Spinal cord (tissue), 10 donors: ENCODE results near the gene RPL32. TPM values are rescaled to one million over a fixed set of nuclear protein-coding genes. Genes with fewer than 3 reads are reported as not detected.
"Not testable (repeated sequence)": the region's sequence is repeated elsewhere in the genome, so short reads cannot be mapped to it uniquely, and the experiment has no call there.

Experiments used
- DNase-seq, 6 donors: peaks; one replicate each; pipeline versions ENCODE4 v3.0.0 to v3.0.0-alpha.2; 2013 to 2015; ENCODE audit warnings: low spot score in 6 of 6, low read depth in 4 of 6
- H3K27ac ChIP-seq: one replicate; pipeline ENCODE4 v1.5.1; 2013; ENCODE audit warnings: low read depth, low read length, control low read depth
- H3K27me3 ChIP-seq: one replicate; pipeline ENCODE4 v1.6.1; 2013; ENCODE audit warnings: low read length; ENCODE audit not compliant: control insufficient read depth, insufficient read depth
- H3K36me3 ChIP-seq: one replicate; pipeline ENCODE4 v1.6.1; 2013; ENCODE audit warnings: low read length; ENCODE audit not compliant: control insufficient read depth, insufficient read depth
- H3K4me1 ChIP-seq: one replicate; pipeline ENCODE4 v1.6.1; 2013; ENCODE audit warnings: low read length; ENCODE audit not compliant: control insufficient read depth, insufficient read depth
- H3K4me3 ChIP-seq: one replicate; pipeline ENCODE4 v1.5.1; 2013; ENCODE audit warnings: low read depth, low read length, control low read depth
- H3K9me3 ChIP-seq: one replicate; pipeline ENCODE4 v1.6.1; 2013; ENCODE audit warnings: low read length; ENCODE audit not compliant: control insufficient read depth, insufficient read depth
- WGBS: methylation state at CpG from one replicate; pipeline ENCODE4 v1.1.5; 2013; ENCODE audit warnings: missing lambda C conversion rate; ENCODE audit not compliant: insufficient coverage; 5-methylcytosine and 5-hydroxymethylcytosine counted together
- polyA plus RNA-seq, 2 donors: library from polyadenylated mRNA; unstranded; fragments of 120-200 nt; gene quantifications; one replicate each; pipeline ENCODE4 v1.2.1, GENCODE V29; 2013; ENCODE audit not compliant: insufficient read length in 2 of 2
- small RNA-seq: library from RNA; depleted of rRNA; stranded (forward); fragments of <200 nt; gene quantifications from one replicate; pipeline ENCODE3, GENCODE V24; 2014; ENCODE audit warnings: low replicate concordance
- total RNA-seq, 2 donors: library from RNA; depleted of rRNA in 1 of 2; stranded (reverse); fragments of 120-200 nt in 1 of 2; fragments of >200 nt in 1 of 2; gene quantifications; one replicate each; pipeline versions ENCODE4 v1.2.3 to v1.2.4, GENCODE V29; 2013 to 2014
- donor health status: healthy.

The RPL32 gene
- total and polyA plus RNA-seq, 4 donors: 1,237 to 2,331 (median 1,635) TPM

DNA sequence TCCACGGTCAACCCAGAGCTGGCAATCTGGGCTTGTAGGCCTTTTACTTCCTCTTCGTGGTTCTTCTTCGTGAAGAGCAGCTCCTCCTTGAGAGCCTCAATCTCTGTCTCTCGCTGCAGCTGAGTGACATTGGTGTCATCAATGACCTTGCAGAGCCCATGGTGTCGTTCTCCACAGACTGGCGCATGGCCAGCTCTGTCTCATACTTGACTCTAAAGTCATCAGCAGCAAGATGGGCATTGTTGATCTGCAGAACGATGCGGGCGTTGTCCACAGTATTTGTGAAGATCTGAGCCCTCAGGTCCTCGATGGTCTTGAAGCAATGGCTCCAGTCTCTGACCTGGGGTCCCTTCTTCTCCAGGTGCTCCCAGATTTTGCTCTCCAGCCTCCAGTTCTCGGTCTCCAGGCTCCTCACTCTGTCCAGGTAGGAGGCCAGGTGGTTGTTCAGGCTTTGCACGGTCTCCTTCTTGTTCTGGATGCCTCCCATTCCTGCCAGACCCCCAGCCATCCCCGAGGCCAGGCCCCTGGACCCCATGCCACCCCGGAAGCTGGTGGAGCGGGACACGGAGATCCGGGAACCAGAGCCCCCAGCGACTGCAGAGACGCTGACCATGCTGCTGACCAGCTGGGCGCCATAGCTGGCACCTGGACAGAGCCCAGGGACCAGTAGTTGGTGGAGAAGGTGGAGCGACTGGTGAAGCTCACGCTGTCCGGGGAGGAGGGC, 53.2 kb downstream of the RPL32 start:
- H3K27me3 ChIP-seq, DNase-seq, H3K9me3 ChIP-seq, H3K36me3 ChIP-seq, H3K4me3 ChIP-seq, H3K27ac ChIP-seq, H3K4me1 ChIP-seq: not testable (repeated sequence)
- WGBS: 92% methylated on average over 19 of the region's 23 CpGs

DNA sequence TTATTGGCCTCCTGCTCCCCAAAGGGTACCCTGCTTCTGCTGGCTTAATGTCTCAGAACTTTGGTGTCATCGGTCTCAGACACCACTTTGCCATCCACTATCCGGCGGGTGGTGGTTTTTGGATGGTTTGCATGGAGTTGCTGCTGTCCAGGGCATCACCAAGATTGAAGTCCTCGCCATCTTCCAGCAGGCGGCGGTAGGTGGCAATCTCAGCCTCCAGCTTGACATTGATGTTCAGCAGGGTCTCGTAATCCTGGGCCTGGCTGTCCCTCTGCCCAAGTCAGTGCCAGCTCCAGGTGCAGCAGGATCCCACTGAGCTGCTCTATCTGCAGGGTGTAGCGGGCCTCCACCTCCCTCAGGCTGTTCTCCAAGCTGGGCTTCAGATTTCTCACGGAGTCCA, 54.0 kb downstream of the RPL32 start:
- H3K27me3 ChIP-seq, H3K36me3 ChIP-seq, H3K27ac ChIP-seq, H3K4me1 ChIP-seq, H3K9me3 ChIP-seq, H3K4me3 ChIP-seq, DNase-seq: not testable (repeated sequence)
- WGBS: 51% methylated on average over 8 of the region's 9 CpGs

DNA sequence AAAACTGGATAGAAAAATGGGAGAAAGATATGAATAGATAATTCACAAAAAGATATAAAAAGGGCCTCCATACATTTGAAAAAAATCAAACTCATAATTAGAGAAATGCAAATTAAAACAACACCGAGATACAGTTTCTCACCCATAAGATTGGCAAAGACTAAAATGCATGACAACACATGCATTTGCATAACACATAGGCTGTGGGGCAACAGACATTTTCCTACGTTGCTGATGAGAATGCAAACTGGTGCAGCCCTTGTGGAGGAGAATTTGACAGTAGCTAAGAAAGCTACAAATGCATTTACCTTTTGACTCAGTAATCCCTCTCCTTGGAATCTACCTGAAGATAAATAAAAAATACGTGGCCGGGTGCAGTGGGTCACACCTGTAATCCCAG, 56.3 kb downstream of the RPL32 start:
- DNase-seq: peak in 1 of 6 donors; percentile 68
- Histone ChIP-seq H3K4me1 (no peaks in the 10 kb centered on the region), H3K36me3 (no peaks in the 10 kb centered on the region), H3K9me3 (no peaks in the 10 kb centered on the region), H3K27ac (no peak overlapping the region), H3K4me3 (no peak overlapping the region), H3K27me3 (no peaks in the 10 kb centered on the region)
- WGBS: 42% methylated on average over 2 of the region's 4 CpGs

Small RNA genes lying within 50 kb of the gene (small RNA-seq; reads per million reads assigned to genes)
- not detected for gene AC034198.1

Other genes with a start within 250 kb of the RPL32 start
- 100 to 1,000 TPM; 113 to 129 TPM for gene RAF1, start 177.4 kb downstream of the RPL32 start, total RNA-seq
- 100 to 1,000 TPM; 109 to 135 TPM for gene RAF1, start 177.4 kb downstream of the RPL32 start, polyA plus RNA-seq
- gene TMEM40, start 82.3 kb downstream of the RPL32 start, total RNA-seq: under 1 TPM; 0.20 to 0.50 TPM
- under 1 TPM in 1 of 2 donors, not detected in 1; 0.44 TPM for gene TMEM40, start 82.3 kb downstream of the RPL32 start, polyA plus RNA-seq
- gene CAND2, start 44.9 kb downstream of the RPL32 start, total RNA-seq: 10 to 100 TPM; 10.3 TPM
- 10 to 100 TPM; 16.3 to 21.2 TPM for gene CAND2, start 44.9 kb downstream of the RPL32 start, polyA plus RNA-seq
- gene IQSEC1, start 231.9 kb upstream of the RPL32 start, total RNA-seq: 10 to 100 TPM; 40.2 to 45.7 TPM
- gene IQSEC1, start 231.9 kb upstream of the RPL32 start, polyA plus RNA-seq: 10 to 100 TPM; 81.5 to 87.1 TPM